Tibial artery (tissue), 4 donors: Measurements from ENCODE around the gene RNASEH1.
"Not testable (repeated sequence)": the region's sequence is repeated elsewhere in the genome, so short reads cannot be mapped to it uniquely, and the experiment has no call there.

ENCODE experiments used
- DNase-seq, 2 donors: peaks; one replicate each; pipeline ENCODE4 v3.0.0-alpha.2; 2019
- H3K27ac ChIP-seq, 2 donors: fragments of 200-600 bp; sonication (generic) in 1 of 2; 1 replicate in 1 of 2; 2 replicates in 1 of 2; pipeline ENCODE4 v1.5.1; 2018 to 2019; ENCODE audit warnings: mild to moderate bottlenecking in 1 of 2
- H3K27me3 ChIP-seq, 2 donors: fragments of 200-600 bp; sonication (generic) in 1 of 2; one replicate each; pipeline versions ENCODE4 v1.5.1 to v1.6.0; 2016 to 2019
- H3K36me3 ChIP-seq, 3 donors: fragments of 200-600 bp; sonication (generic) in 2 of 3; one replicate each; pipeline ENCODE4 v1.5.1; 2016 to 2019; ENCODE audit warnings: mild to moderate bottlenecking in 2 of 3
- H3K4me1 ChIP-seq, 4 donors: fragments of 200-600 bp; sonication (generic) in 2 of 4; 1 replicate in 3 of 4; 2 replicates in 1 of 4; pipeline ENCODE4 v1.5.1; 2016 to 2019
- H3K4me3 ChIP-seq, 2 donors: fragments of 200-600 bp; sonication (generic) in 1 of 2; 1 replicate in 1 of 2; 2 replicates in 1 of 2; pipeline ENCODE4 v1.5.1; 2018 to 2019; ENCODE audit warnings: mild to moderate bottlenecking in 2 of 2
- H3K9me3 ChIP-seq, 3 donors: fragments of 200-600 bp; sonication (generic) in 1 of 3; one replicate each; pipeline ENCODE4 v1.5.1; 2016 to 2019
- intact Hi-C: fragments of 100-400 bp; cut with DNase I; formaldehyde crosslinking; loops from one replicate; pipeline ENCODE4 v1.15.0; 2023; ENCODE audit warnings: low total_unique reads
- TF ChIP-seq, protein P1 (sequence below), 2 experiments: fragments of 200-600 bp in 1 of 2; fragments of 450-650 bp in 1 of 2; IDR thresholded peaks; one replicate each; pipeline ENCODE4 v1.5.1; 2017 to 2019; ENCODE audit warnings: antibody characterized with exemption in 2 of 2, mild to moderate bottlenecking in 1 of 2, moderate library complexity in 1 of 2

The RNASEH1 gene

DNA sequence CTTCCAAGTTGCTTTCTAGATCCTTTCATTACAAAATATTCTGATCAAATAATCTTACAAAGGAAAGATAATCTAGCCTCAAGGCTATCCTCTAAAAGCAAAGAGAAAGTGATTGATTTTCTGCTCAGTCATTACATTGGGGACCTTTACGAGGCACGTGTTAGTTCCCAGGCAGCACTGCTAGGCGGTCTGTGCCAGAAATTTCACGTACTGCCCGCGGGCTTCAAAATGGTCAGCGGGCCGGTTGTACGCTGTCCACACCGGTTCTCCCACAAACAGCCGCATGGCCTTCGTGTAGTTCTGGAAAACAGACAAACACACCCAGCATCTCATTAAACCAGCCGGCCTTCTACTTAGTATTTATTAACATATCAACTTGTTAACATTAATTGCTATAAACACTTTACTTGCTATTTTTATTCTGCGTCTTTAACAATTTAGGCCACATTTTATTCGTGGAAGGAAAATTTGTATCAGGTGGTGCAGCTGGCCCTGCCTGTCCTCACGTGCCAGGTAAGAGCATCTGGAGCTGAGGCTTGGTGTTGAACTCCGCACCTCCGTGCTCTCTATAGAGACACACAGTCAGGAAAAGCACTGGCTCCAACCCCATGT, 59.2 kb downstream of the RNASEH1 start:
- Histone ChIP-seq H3K36me3 (peaks cover 70 to 86% (median 74%) of the 10 kb centered on the region in 3 donors), H3K27me3 (no peaks in the 10 kb centered on the region), H3K4me3 (no peak overlapping the region), H3K27ac (no peak overlapping the region), H3K4me1 (peaks cover 0 to 5% (median under 1%) of the 10 kb centered on the region in 4 donors), H3K9me3 (no peaks in the 10 kb centered on the region)
- intact Hi-C loops = no loop called here
- TF ChIP-seq, protein P1, sequence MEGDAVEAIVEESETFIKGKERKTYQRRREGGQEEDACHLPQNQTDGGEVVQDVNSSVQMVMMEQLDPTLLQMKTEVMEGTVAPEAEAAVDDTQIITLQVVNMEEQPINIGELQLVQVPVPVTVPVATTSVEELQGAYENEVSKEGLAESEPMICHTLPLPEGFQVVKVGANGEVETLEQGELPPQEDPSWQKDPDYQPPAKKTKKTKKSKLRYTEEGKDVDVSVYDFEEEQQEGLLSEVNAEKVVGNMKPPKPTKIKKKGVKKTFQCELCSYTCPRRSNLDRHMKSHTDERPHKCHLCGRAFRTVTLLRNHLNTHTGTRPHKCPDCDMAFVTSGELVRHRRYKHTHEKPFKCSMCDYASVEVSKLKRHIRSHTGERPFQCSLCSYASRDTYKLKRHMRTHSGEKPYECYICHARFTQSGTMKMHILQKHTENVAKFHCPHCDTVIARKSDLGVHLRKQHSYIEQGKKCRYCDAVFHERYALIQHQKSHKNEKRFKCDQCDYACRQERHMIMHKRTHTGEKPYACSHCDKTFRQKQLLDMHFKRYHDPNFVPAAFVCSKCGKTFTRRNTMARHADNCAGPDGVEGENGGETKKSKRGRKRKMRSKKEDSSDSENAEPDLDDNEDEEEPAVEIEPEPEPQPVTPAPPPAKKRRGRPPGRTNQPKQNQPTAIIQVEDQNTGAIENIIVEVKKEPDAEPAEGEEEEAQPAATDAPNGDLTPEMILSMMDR (IDR thresholded peaks at IDR 0.05) = no peak
- no peak for DNase-seq

GRCh38 chr2:3496708-3497080, 61.4 kb downstream of the RNASEH1 start:
- DNase-seq, H3K4me3 ChIP-seq, H3K9me3 ChIP-seq, H3K27me3 ChIP-seq, intact Hi-C loops, H3K27ac ChIP-seq: not testable (repeated sequence)
- H3K36me3 ChIP-seq = peaks cover 63 to 68% (median 66%) of the 10 kb centered on the region in 3 donors
- H3K4me1 ChIP-seq = peaks cover 0 to 22% (median 10%) of the 10 kb centered on the region in 4 donors
